KBM-7 (cell line): ENCODE data around the gene MAP3K5.

Experiments
- DNase-seq: peaks from one replicate; pipeline ENCODE4 v3.0.0-alpha.2; 2015
- in situ Hi-C: fragments of 300-500 bp; cut with MboI; formaldehyde crosslinking; loops from 2 replicates; pipeline ENCODE4 v1.14.3; 2020; ENCODE audit warnings: low sequenced_read_pairs, low pct_unique_long_range_greater_than_20kb, mixed read lengths

The MAP3K5 gene

DNA sequence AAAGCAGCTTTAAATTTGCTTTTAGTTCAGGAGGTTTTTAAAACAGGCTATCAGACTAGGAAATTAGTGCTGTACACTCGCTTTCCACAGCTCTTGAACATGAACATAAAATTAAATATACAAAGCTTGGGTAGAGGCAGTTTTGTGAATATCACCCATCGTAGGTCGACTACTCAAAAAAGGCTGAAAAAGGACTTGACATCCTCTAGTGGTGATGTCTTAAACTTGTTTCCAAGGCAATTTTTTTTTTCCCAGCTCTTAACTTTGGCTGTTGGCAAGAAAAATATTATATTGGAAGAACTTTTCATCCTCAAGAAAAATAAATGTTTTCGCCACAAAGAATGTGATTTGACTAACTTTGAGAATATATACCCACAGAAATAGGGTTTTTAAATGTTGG, 244.9 kb downstream of the MAP3K5 start:
- peak; percentile 78 for DNase-seq

DNA sequence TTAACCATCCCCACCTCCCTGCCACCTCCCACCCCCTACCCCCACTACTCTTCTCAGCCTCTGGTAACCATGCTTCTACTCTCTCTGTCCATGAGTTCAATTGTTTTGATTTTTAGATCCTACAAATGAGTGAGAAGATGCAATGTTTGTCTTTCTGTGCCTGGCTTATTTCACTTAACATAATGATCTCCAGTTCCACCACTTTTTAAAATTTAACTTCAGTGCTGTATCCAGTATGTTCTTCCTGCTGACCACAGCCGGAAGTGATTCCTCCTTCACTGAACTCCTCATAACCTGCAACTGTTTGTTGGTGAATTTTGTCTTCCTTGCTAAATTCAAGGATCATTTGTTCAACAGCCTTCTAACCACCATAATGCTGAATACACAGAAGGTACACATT, 245.9 kb downstream of the MAP3K5 start:
- in situ Hi-C loops, result no loop called here
- DNase-seq, result no peak

More for the DNA sequence above, 244.9 kb downstream of the MAP3K5 start:
- in situ Hi-C loops, result no loop called here

DNA sequence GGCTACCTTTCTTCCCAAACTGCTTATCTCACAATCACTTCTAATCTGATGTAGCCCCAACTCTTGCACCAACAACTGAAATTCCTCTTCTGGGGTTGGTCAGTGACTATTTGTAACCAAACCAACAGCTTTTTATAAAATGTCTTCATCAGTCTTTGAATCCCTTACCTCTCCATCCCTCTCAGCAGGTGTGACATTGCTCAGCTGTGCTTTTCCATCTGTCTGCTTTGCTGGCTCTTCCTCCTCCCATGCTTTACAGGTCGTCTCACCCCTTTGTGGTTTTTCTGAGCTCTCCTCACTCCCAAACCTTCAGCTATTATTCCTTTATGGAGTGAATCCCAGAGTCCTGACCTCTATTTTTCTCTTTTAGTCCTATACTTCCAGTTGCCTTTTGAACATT, 248.0 kb downstream of the MAP3K5 start:
- in situ Hi-C loops, result no loop called here
- DNase-seq, result no peak

DNA sequence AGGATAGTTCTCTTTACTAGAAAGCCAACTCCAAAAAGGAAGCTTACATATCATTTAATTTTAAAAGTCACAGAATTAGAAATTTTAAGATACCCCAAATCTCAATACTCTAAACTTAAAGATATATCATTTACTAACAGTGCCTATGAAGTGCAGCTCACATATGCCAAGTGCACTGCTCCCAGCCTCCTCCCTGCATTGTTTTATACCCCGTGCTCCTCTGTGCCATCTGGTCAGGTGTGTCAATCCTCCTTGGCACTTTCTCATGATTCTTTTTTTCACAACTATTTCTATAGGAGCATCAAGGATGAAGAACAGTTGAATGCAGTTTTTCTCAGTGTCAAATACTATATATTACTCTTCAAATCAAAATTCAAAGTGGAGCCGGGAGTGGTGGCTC, 250.9 kb downstream of the MAP3K5 start:
- no peak for DNase-seq

DNA sequence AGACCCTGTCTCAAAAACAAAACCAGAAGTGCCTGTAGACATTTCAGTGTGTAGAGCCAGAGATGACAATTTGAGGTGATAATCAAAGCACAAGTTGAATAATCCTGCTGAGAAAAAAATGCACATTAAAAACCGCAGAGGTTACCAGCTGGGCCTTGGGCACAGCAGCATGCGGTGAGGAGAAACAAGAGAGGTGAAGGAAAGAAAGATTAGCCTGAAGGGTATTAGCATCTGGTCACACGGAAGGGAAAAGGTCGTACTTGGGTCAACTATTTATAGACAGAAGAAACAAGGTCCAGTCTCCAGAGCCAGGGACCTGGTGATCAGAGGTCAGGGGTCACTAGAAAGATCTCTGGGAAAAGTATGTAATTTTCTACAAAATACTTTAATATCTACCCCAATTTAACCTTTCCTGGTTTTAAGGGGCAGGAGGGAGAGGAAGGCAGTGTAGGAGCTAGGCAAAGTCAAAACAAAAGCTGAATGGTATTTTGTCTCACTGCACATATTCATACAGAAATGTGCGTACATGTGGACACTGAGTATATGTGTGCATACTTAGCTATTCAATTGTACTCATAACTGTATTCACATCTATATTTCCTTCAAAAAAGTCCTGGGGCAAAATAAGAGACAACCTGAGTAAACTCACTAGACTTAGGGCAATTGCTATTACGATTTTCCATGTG, 252.2 kb downstream of the MAP3K5 start:
- in situ Hi-C loops, result no loop called here
- no peak for DNase-seq

More for the DNA sequence above, 250.9 kb downstream of the MAP3K5 start:
- in situ Hi-C loops, result no loop called here

DNA sequence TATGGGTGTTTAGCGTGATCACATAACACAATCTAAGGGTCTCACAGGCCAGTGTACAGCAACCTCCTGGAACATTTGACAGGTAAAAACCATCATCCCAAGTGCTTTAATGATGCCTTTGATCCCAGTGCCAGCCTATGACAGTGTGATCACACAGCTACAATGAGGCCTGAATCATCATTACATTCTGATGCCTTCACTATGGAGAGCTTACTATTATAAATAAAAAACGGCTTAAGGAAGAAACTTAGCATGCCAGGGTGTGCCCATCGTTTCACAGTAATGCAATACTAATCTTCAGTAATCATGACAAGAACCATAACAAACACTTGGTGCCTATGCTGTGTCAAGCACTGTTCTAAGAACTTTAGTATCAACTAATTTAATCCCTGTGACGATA, 253.4 kb downstream of the MAP3K5 start:
- no peak for DNase-seq
- in situ Hi-C loops, result no loop called here

DNA sequence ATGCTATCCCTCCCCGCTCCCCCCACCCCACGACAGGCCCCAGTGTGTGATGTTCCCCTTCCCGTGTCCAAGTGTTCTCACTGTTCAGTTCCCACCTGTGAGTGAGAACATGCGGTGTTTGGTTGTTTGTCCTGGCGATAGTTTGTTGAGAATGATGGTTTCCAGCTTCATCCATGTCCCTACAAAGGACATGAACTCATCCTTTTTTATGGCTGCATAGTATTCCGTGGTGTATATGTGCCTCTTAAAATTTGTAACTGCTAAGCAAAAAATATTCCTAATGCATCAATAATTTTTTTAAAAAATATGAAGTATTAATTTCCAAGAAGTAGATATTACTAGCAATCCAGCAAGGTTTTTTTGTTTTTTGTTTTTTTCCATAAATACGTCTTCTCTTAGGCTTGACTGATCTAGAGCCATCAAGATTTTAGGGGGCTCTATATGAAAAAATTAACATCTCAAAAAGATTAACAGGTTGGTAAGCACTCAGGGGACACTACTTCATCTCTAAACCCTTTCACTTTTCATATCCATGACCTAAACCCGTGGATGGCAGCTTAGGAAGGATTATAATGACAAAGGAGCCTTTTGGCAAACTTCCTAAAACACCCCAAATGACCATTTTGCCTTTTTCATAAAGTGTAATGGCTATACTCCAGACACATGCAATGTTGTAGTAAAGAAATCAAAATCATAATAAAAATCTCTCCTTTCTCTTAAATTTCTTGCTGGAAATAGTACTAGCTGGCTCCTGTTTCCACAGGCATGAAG, 256.2 kb downstream of the MAP3K5 start:
- DNase-seq, result no peak
- in situ Hi-C loops, result no loop called here

DNA sequence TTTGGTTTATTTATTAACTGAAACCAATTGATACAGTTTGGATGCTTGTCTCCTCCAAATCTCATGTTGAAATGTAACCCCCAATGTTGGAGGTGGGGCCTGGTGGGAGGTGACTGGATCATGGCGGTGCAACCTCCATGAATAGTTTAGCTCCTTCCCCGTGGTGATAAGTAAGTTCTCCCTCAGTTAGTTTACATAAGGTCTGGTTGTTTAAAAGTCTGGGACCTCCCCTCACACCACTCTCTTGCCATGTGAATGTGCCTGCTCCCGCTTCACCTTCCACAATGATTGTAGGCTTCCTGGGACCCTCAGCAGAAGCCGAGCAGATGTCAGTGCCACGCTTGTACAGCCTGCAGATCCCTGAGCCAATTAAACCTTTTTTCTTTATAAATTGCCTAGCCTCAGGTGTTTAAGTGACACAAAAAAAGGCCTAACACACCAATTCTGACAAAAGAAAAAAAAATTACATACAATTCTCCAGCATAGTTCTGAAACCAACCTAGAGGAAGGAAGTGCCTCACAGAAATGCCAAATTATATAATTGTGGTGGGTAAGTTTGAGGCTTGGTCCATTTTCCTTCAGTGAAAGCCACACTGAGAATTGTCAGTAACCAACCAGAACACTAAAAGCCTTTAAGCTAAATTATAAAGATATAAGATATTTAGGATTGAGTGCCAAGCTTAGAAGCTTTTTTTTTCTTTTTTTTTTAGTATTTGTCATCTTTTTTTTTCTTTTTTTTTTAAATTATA, 257.1 kb downstream of the MAP3K5 start:
- DNase-seq, result no peak
- in situ Hi-C loops, result no loop called here

DNA sequence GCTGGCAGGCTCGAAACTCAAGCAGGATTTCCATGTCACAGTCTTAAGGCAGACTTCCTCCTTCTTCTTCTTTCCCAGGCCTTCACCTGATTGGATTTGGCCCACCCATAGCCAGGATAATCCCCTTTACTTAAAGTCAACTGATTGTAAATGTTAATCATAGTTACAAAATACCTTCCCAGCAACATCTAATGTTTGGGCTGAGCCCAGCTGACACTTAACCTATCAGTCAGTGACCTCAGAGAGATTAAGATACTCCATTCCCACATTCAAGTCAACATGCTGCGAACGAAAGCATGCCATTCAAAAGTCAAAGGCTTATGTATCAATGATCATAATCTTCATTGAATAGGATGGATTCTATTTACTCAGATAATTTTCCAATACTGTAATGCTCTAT, 258.0 kb downstream of the MAP3K5 start:
- in situ Hi-C loops, result no loop called here

DNA sequence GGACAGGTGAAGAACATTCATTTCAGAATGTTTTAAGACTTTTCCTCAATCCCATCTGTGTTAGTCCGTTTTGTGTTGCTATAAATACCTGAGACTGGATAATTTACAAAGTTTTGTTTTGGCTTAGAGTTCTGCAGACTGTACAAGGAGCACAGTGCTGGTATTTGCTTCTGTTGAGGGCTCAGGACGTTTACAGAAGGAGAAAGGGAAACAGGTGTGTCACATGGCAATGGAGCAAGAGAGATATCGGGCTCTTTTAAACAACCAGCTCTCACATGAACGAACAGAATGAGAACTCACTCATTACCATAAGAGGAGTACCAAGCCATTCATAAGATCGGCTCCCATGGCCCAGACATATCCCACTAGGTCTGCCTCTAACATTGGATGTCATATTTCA, 258.8 kb downstream of the MAP3K5 start:
- DNase-seq, result no peak
- in situ Hi-C loops, result no loop called here

More for the DNA sequence above, 258.0 kb downstream of the MAP3K5 start:
- DNase-seq, result no peak

DNA sequence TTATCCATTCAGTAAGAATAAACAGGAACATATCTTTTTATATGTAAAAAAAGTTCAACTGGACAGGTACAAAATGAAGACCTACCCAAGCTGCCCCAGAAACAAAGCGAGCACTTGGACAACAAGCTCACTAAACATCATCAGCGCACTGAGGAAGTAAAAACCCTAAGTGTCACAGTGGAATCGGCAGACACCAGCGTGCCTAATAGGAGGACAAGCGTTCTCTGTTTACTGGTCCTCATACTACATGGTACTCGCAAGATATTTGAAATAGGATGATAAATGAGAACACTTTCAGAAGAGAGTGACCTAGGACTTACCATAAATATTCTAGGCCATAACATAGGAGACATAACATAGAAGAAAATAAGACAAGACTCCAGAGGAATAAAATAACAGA, 260.2 kb downstream of the MAP3K5 start:
- no peak for DNase-seq
- in situ Hi-C loops, result no loop called here

DNA sequence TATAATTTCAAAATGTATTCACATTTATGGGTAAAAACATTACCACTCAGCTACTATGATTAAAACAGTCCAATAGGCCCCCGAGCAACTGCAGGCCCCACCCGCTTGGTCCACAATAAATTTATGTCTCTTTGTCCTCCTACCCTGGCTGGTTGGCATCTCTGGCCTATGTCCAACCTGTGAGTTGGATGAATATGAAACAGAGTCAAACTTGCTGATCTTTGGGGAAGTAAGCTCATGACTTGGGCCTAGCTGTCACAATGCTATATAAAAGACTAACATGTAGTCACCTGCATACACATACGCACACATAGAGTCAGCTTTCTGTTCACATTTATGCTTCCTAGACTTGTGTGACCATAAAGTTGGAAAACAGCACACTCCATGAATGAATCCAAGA, 262.6 kb downstream of the MAP3K5 start:
- in situ Hi-C loops, result no loop called here
- DNase-seq, result no peak

DNA sequence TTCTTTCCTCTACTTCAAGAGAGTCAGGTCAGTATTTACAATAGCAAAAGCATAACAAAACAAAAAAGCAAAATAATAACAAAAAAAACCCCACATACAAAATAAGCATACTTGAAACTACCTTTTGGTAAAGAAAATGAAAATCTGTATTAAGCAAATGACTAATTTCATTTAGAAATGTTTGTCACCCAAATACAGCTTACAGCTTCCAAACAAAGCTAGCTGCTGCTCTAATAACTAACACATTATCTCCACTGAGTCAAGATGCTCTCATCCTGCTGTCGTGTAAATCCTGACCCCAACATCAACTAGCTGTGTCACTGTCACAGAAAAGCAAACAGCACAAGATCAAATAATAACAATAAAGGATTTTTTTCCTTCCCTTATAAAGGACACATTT, 263.8 kb downstream of the MAP3K5 start:
- no peak for DNase-seq
- in situ Hi-C loops, result no loop called here

DNA sequence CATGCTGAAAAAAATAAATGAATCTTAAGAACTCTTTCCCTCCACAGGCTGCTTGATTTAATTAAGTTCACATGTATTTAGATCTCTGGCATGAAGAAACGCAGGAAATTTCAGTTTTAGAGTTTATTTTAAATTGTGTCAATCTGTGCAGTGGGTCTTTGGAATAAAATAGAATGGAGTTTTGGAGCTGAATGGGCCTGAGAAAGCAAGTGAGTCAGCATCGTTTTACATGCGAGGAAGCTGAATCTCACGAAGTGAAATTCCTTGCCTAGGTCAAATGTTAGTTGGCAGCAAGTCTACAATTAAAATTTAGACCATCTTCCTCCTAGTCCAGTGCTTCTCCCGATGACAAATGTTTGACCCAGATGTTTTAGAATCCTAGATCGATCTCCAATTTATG, 264.4 kb downstream of the MAP3K5 start:
- in situ Hi-C loops, result no loop called here
- DNase-seq, result no peak

DNA sequence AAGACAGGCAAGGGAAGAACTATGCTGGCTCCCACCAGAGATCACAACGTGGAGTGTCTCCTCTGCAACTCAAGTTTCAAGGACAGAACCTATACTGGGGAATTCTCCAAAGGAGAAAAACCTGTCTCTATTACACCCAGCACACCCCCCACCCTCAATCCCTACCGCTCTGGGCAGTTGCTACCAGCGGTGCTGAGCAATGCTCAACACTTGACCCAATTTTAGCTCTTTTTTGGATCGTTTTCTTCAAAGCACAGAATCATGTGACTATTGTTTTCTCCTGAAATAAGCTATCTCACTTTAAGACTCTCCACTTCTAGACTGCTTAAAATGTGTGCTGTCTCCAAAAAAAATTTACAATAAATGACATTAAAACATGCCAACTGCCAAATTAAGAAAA, 265.3 kb downstream of the MAP3K5 start:
- in situ Hi-C loops, result no loop called here
- no peak for DNase-seq

DNA sequence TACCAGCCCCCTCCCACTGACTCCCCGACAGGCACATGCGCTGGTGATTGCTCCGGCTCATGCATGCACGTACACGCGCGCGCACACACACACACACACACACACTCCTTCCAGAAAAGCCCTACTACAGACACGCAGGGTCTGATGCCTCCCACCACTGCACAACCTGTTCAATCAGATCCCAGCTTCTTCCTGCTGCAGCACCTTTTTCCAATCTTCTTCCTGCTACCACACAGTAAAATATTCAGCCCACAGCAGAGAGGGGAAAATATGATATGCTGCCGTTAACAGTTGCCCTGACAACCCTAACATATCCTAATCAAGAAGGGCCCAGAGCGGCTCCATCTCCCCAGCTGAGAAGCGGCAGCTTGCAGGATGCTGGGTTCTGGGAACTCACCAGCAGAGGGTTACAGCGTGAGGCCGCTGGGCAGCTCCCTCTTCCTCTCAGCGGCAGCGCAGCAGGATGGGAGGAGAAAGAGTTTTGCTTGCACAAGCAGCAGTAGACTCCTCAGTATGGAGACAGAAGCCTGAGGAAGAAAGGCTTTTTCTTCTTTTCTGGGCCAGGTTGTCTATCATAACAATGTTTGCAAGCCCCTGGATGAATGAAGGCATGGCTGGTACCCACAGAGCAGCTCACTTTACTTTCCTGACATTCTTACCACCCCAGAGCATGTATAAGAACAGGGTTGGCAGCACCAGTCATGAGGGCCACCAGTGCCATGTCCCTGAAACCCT, 265.9 kb downstream of the MAP3K5 start:
- DNase-seq, result peak; percentile 85
- in situ Hi-C loops, result no loop called here

DNA sequence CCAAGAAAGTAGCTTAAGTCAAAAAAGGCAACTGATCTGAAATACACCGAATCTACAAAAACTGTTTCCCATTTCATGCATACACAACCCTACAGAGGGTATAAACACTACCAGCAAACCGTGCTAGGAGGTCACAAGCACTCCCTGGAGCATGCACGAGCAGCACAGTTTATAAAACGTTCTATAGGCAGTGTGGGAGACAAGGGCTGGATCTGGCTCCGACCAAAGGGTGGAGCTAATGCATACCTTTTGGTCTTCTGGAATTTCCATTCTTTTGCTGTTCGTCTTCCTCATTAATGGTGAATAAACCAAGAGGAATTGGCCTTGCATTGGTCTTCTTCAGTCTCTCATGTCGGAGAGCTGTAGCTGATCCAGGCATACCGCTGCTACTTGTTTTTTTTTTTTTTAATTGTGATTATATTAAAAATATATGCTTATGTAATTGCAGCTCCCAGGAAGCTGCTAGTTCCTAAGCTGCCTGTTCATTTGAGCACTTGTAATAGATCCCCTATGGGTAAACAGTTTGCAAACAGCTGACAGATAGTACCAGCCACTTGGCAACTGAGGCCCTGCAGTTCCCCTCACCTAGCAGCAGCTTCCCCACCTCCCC, 266.6 kb downstream of the MAP3K5 start:
- in situ Hi-C loops, result no loop called here
- DNase-seq, result no peak

DNA sequence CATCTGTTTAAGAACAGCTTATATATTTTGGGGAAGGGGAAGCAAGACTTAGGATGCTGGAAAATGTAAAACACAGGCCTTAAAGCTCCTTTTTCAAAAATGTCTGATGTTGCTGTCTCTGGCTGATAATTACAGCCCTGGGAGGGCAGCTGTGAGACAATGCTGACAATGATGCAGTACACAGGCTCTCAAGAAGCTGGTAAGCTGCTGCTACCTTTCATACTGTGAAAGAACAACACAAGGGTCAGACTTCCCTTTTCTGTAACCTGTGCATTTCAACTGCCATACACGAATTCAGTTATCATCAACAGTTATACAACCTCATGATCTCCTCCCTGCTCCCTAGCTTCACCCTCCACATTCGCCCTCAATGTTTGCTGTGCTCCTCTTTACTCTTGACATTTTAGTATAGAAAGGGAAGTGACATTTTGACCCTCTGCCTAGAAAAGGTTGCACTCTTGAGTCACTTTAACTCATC, 267.3 kb downstream of the MAP3K5 start:
- DNase-seq, result peak; percentile 80
- in situ Hi-C loops, result no loop called here

DNA sequence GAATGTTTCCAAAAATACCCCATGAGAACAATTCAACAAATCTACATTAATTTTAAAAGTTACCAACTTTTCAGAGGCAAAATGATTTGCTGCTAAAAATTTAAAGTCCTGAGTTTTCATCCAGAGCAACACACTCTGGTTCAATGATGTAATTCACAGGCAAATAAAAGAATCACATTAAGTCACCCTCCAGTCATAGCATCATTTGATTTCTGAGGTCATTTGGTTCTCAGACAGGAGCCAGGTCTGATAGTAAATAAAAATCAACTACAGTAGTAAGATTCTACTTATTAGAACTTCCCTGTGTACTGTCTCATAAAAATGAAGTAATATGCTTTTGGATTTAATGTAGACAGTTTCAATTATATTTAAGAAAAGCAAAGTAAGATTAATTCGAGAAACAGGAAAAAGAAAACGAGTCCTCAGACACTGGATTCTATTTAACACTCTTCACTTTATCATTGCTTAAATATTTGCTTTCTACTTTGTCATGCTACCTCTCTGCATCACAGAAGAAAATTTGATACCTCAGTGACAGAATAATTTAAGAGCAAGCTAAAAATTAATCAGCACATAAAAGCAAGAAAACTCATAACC, 267.8 kb downstream of the MAP3K5 start:
- no peak for DNase-seq
- in situ Hi-C loops, result no loop called here
